Endothelial cell of umbilical vein (primary cell): ENCODE data around the gene ANKRD28. TPM values are rescaled to one million over a fixed set of nuclear protein-coding genes. Genes with fewer than 3 reads are reported as not detected.

Experiments
- BruUV-seq: library from RNA; stranded (reverse); fragments of 400-500 nt; replicated peaks from 2 replicates; lab custom pipeline; 2021; lab: Mats Ljungman, UMichigan
- CTCF ChIA-PET: fragments of 300-600, 350-600 bp; sonication (Branson Sonifier 250); formaldehyde crosslinking; loops from one replicate; lab custom pipeline; 2021; ENCODE audit warnings: antibody characterized with exemption, inconsistent platforms; lab: Charles Lee
- POLR2A ChIA-PET: fragments of 300-600, 350-600 bp; sonication (Branson Sonifier 250); formaldehyde crosslinking; loops from one replicate; lab custom pipeline; 2021; ENCODE audit warnings: antibody characterized with exemption, inconsistent platforms; lab: Charles Lee
- DNase-seq: peaks from one replicate; pipeline ENCODE4 v3.0.0-alpha.2; 2011; ENCODE audit warnings: low read depth, low spot score
- FAIRE-seq: peaks from 2 replicates; lab custom pipeline; 2011; peaks lifted over from hg19 to GRCh38; lab: Jason Lieb, UNC
- H2AFZ ChIP-seq: 2 replicates; pipeline ENCODE4 v1.6.0; 2012; ENCODE audit warnings: low read depth, low read length, control low read depth, inconsistent platforms
- H3K27ac ChIP-seq: 2 replicates; pipeline ENCODE4 v1.5.1; 2011; ENCODE audit warnings: low read depth, mild to moderate bottlenecking, control low read depth, low read length, moderate library complexity; ENCODE audit not compliant: insufficient read depth
- H3K27me3 ChIP-seq, 2 experiments: 2 replicates each; pipeline versions ENCODE4 v1.6.0 to v1.6.1; 2011; ENCODE audit warnings: low read length in 2 of 2, mixed read lengths in 1 of 2; ENCODE audit not compliant: control insufficient read depth in 2 of 2, insufficient read depth in 2 of 2
- H3K36me3 ChIP-seq, 2 experiments: 2 replicates in 1 of 2; 3 replicates in 1 of 2; pipeline ENCODE4 v1.5.1; 2011; ENCODE audit warnings: low read length in 2 of 2, mild to moderate bottlenecking in 1 of 2, moderate library complexity in 1 of 2; ENCODE audit not compliant: control insufficient read depth in 2 of 2, insufficient read depth in 2 of 2; ENCODE audit errors: extremely low read depth in 1 of 2
- H3K4me1 ChIP-seq: 3 replicates; pipeline ENCODE4 v1.5.1; 2011; ENCODE audit warnings: mild to moderate bottlenecking, low read length; ENCODE audit not compliant: control insufficient read depth, insufficient read depth; ENCODE audit errors: extremely low read depth
- H3K4me2 ChIP-seq: 2 replicates; pipeline ENCODE4 v1.6.1; 2011; ENCODE audit warnings: low read length, control low read depth, mixed read lengths; ENCODE audit not compliant: insufficient read depth
- H3K4me3 ChIP-seq, 3 experiments: fragments of 200-600 bp in 1 of 3; sonication (generic), shearing (Covaris generic) in 1 of 3; replicated peaks in 1 of 3; 2 replicates each; pipeline ENCODE4 v1.5.1; 2011 to 2016; ENCODE audit warnings: control low read depth in 3 of 3, low read length in 3 of 3, mild to moderate bottlenecking in 2 of 3, inconsistent platforms in 1 of 3, low read depth in 1 of 3, moderate library complexity in 1 of 3; ENCODE audit not compliant: insufficient read depth in 1 of 3
- H3K79me2 ChIP-seq: 2 replicates; pipeline ENCODE4 v1.6.0; 2012; ENCODE audit warnings: low read length, inconsistent platforms; ENCODE audit not compliant: control insufficient read depth, insufficient read depth
- H3K9ac ChIP-seq: replicated peaks from 2 replicates; pipeline ENCODE3; 2011; ENCODE audit warnings: low read length, control low read depth; ENCODE audit not compliant: insufficient read depth; ENCODE audit errors: extremely low read depth
- H3K9me1 ChIP-seq: replicated peaks from 3 replicates; pipeline ENCODE4 v1.6.0; 2011; ENCODE audit warnings: mild to moderate bottlenecking, low read length; ENCODE audit not compliant: control insufficient read depth, insufficient read depth; ENCODE audit errors: extremely low read depth
- H3K9me3 ChIP-seq: replicated peaks from 2 replicates; pipeline ENCODE4 v1.5.1; 2012; ENCODE audit warnings: low read length, inconsistent platforms; ENCODE audit not compliant: control insufficient read depth, insufficient read depth
- H4K20me1 ChIP-seq: replicated peaks from 2 replicates; pipeline ENCODE3; 2011; ENCODE audit warnings: mild to moderate bottlenecking, low read length; ENCODE audit not compliant: control insufficient read depth, insufficient read depth; ENCODE audit errors: extremely low read depth
- CTCF ChIP-seq, 2 donors: IDR thresholded peaks; 1 replicate in 1 of 2; 2 replicates in 1 of 2; pipeline ENCODE4 v1.5.1; 2011; ENCODE audit warnings: low read length in 2 of 2, mild to moderate bottlenecking in 2 of 2, moderate library complexity in 2 of 2, control low read depth in 1 of 2, inconsistent platforms in 1 of 2, low read depth in 1 of 2; ENCODE audit not compliant: insufficient read depth in 1 of 2; ENCODE audit errors: extremely low read depth in 1 of 2
- EZH2 ChIP-seq: IDR thresholded peaks from 2 replicates; pipeline ENCODE4 v1.6.1; 2012; ENCODE audit warnings: borderline replicate concordance, low read depth, mild to moderate bottlenecking, moderate library complexity, low read length, inconsistent platforms; ENCODE audit not compliant: severe bottlenecking
- FOS ChIP-seq: IDR thresholded peaks from 2 replicates; pipeline ENCODE4 v1.6.1; 2011; ENCODE audit warnings: mild to moderate bottlenecking, low read length, moderate library complexity, borderline replicate concordance; ENCODE audit not compliant: insufficient read depth
- GATA2 ChIP-seq: IDR thresholded peaks from 2 replicates; pipeline ENCODE4 v1.7.0; 2011; ENCODE audit warnings: low read depth, mild to moderate bottlenecking, moderate library complexity, mixed read lengths, low read length; ENCODE audit not compliant: insufficient read length, insufficient read depth
- JUN ChIP-seq: IDR thresholded peaks from 2 replicates; pipeline ENCODE4 v1.6.1; 2011; ENCODE audit warnings: borderline replicate concordance, low read depth; ENCODE audit not compliant: insufficient read length, insufficient read depth
- MYC ChIP-seq: IDR thresholded peaks from one replicate; pipeline ENCODE4 v1.6.1; 2011; ENCODE audit warnings: mild to moderate bottlenecking, low read depth, low read length
- POLR2A ChIP-seq: IDR thresholded peaks from 2 replicates; pipeline ENCODE4 v1.6.1; 2012; ENCODE audit warnings: low read depth, mild to moderate bottlenecking, control low read depth, low read length
- POLR2AphosphoS5 ChIP-seq: IDR thresholded peaks from 2 replicates; pipeline ENCODE4 v1.6.1; 2012; ENCODE audit warnings: low read depth, mild to moderate bottlenecking, control low read depth, low read length, moderate library complexity; ENCODE audit not compliant: insufficient read depth
- dilution Hi-C: fragments of 300-500 bp; cut with MboI; formaldehyde crosslinking; loops from one replicate; pipeline ENCODE4 v1.15.0; 2019; ENCODE audit warnings: low sequenced_read_pairs; ENCODE audit not compliant: extremely low pct_ligation_motif_present
- intact Hi-C: fragments of 100-400 bp; cut with micrococcal nuclease; formaldehyde crosslinking; loops from one replicate; pipeline ENCODE4 v1.10.0; 2022
- polyA plus RNA-seq, 4 experiments: library from polyadenylated mRNA; depleted of rRNA in 3 of 4; stranded (reverse) in 3 of 4; unstranded in 1 of 4; fragments of >200 nt; gene quantifications; 2 replicates each; pipeline versions ENCODE4 v1.2.1 to v1.2.3, GENCODE V29; 2011 to 2012; ENCODE audit warnings: missing spikeins in 1 of 4
- total RNA-seq: library from RNA; stranded (reverse); gene quantifications from 2 replicates; pipeline ENCODE4 v1.2.3, GENCODE V29; 2021

The ANKRD28 gene
- total and polyA plus RNA-seq, 2 donors (not counting 3 experiments of a cell fraction or from before 2014, with no cell fraction given): 36.7 to 97.3 TPM

- Histone ChIP-seq H4K20me1 (no peaks in the 10 kb centered on the region), H3K9ac (peak overlapping the region; percentile 98), H3K9me3 (no peaks in the 10 kb centered on the region), H3K79me2 (peaks cover 59% of the 10 kb centered on the region), H3K27me3 (no peaks in the 10 kb centered on the region), H3K4me1 (peaks cover 26% of the 10 kb centered on the region), H2AFZ (no peak overlapping the region), H3K4me2 (peak overlapping the region; percentile 95), H3K36me3 (peaks cover 0 to 6% of the 10 kb centered on the region in 2 experiments), H3K4me3 (peak overlapping the region; percentile 26 to 100 (median 84)), H3K9me1 (no peaks in the 10 kb centered on the region), H3K27ac (peak overlapping the region; percentile 96)
- intact Hi-C loops (loop anchor here (1.0 to 5.0 kb wide), 6 partner anchors 8 to 264 kb away; no protein-coding TSS in a partner anchor), dilution Hi-C loops (no loop called here)
- FAIRE-seq: peak; percentile 82
- BruUV-seq: TSS peak; percentile 66
- TF ChIP-seq MYC: no peak
- no peak for TF ChIP-seq GATA2
- TF ChIP-seq POLR2A: peak; percentile 5
- TF ChIP-seq JUN: peak; percentile 69
- TF ChIP-seq POLR2AphosphoS5: peak; percentile 25
- no peak for TF ChIP-seq EZH2
- peak; percentile 78 for TF ChIP-seq FOS
- TF ChIP-seq CTCF (IDR thresholded peaks at IDR 0.05; ENCODE audit: extremely low read depth in 1 of 2, insufficient read depth in 1 of 2, low read depth in 1 of 2, low read length in 2 of 2): no peak
- peak; percentile 82 for DNase-seq
- ChIA-PET CTCF (interaction anchor here (0.6 to 4.1 kb wide), 29 partner anchors 10 to 594 kb away, joined by 3 to 33 read pairs (median 4); partner anchors contain the start of genes BTD and HACL1), POLR2A (interaction anchor here (0.6 to 1.3 kb wide), 9 partner anchors 9 to 326 kb away, joined by 3 to 6 read pairs (median 3); no protein-coding TSS in a partner anchor)
These were observed 773 bp downstream of the ANKRD28 start for GRCh38 chr3:15796771-15797641.
